Stimulated activated CD4-positive, alpha-beta T cell treated with anti-CD3 and anti-CD28 coated beads, Interleukin-12 subunit alpha, Interleukin-12 subunit beta, amount 100 ng/mL, for 48 hours (primary cell): Measurements from ENCODE around the gene MTRF1L.
"Not testable (repeated sequence)": the region's sequence is repeated elsewhere in the genome, so short reads cannot be mapped to it uniquely, and the experiment has no call there.

Source experiments
- DNase-seq, 3 donors: peaks; one replicate each; pipeline ENCODE4 v3.0.0-alpha.2; 2020; ENCODE audit warnings: low read depth in 2 of 3, low spot score in 1 of 3

MTRF1L gene

DNA sequence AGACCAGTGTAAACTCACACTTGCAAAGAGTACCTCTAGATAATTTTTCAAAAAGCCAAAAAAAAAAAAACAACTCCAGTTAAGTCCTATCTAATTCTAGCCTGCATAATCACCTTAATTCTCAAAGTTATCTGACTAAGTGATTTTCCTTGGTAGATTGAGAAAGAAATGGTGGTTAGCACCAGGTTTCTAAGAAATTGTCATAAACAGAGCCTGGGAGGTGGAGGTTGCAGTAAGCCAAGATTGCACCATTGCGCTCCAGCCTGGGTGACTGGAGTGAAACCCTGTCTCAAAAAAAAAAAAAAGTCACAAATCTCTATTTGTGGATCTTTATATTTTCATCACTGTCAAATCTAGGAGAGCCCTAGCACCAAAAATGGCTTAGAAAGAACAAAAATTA, 28.6 kb downstream of the MTRF1L start:
- DNase-seq = no peak

DNA sequence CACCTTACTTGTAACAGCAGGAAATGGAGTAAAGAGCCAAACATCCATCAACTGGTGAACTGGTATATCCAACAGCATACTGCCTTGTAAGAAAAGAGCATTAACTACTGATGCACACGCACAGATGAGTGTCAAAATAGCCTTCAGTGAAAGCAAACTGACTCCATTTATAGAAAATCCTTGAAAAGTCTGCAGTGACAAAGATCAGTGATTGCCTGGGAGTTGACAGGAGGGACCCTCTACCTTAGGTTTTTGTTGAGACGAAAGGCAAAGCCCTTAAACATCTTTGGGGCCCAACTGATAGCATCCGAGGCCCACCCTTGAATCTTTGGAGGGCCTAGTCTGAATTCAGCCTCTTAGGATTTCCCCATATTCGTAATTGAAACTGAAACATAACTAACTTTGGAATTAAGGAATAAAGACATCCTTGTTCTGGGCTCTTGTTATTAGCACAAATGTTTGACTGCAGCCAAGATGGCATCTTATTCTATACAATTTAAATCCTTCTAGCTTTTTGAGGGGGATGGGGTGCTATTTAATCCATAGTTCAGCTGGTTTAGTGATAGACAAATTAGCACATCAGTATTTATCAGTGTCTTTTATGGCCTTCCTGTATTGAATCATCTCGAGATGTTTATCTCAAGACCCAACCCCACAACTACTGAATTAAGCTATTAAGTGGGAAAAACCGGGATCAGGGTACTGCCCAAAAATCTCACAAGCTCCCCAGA, 32.7 kb downstream of the MTRF1L start:
- no peak for DNase-seq

DNA sequence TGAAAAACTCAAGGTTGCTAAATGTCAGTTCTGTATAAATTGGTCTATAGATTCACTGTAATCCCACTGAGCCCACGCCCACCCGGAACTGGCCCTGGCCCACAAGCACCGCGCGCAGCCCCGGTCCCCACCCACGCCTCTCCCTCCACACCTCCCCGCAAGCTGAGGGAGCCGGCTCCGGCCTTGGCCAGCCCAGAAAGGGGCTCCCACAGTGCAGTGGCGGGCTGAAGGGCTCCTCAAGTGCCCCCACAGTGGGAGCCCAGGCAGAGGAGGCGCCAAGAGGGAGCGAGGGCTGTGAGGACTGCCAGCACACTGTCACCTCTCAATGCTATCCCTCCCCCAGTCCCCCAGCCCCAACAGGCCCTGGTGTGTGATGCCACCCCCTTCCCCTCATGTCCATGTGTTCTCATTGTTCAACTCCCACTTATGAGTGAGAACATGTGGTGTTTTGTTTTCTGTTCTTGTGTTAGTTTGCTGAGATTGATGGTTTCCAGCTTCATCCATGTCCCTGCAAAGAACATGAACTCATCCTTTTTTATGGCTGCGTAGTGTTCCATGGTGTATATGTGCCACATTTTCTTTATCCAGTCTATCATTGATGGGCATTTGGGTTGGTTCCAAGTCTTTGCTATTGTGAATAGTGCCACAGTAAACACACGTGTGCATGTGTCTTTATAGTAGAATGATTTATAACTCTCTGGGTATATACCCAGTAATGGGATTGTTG, 36.2 kb downstream of the MTRF1L start:
- not testable (repeated sequence) for DNase-seq

DNA sequence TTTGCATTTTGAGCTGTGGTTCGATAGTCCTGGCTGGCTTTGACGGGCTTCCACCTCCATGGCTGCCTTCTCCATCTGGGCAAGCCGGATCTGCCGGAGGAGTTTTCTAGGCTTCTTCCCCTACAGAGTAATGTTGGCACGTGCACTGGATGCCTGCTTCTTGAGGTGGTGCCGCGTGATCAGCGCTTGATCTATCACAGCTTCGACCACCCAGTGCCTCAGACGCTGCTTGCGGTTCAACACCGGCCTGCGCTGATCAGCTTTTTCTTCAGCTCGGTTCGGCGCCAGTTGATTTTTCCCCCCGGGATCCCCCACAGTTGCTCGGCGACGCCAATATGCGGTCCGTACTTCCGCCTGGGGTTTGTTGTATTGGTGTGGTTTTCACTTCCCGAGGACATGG, 43.2 kb downstream of the MTRF1L start:
- no peak for DNase-seq

DNA sequence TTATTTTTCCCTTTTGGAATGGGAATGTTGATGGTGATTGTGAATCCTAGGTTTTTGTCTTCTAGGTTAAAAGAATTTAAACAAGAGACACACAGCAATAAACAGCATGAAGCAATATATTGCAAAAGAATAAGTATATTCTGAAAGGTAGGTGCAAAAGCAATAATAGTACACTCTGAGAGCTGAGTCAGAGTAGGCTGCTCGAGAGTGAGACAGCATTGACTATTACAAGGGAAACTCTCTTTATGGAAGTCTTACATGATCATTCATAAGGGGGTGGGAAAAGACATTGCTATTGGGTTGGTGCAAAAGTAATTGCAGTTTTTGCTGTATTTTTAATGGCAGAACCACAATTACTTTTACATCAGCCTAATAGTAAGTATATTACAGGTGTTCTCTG, 44.7 kb downstream of the MTRF1L start:
- DNase-seq = no peak

DNA sequence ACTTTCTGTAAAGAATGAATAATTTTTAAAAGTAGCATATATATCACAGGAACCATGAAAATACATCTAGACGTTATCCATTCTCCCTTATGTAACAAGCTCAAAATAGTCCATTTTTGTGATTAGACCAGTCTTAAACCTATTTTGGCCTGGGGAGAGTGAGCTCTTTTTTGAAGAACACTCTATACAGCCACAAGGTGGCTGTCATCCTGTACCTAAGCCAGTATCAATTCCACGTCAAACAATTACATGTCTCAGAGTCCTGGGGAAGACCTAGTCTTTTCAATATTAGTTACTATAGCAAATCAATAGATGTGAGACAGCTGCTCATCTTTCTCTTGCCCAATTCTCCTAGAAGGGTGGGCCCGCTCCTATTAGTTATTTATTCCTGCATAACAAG, 48.1 kb downstream of the MTRF1L start:
- DNase-seq = no peak

DNA sequence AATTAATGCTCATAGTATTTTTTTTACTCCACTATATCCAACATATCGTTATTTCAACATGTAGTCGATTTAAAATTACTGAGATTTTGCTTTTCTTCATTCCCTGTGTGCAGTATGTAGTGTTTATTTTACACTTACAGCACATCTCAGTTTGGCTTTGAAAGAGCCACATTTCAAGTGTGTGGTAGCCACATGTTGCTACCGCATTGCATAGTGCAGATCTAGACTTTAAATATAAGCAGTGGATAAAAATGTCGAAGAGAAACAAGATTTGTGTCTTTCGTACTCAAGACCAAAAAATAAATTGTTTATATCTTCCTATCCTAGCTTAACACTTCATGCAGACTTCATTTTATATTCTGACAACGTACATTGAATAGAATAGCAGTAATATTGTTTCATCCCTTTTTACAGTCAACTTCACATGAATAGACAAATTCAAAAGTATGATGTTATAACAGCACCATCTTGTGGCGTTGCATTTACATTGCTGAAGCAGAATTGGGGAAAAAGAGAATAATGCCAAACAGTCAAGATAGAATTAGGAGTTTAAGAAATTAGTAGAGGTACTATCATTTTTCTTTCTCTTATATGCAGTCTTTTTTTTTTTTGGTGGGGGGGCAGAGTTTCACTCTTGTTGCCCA, 49.5 kb downstream of the MTRF1L start:
- DNase-seq = no peak

DNA sequence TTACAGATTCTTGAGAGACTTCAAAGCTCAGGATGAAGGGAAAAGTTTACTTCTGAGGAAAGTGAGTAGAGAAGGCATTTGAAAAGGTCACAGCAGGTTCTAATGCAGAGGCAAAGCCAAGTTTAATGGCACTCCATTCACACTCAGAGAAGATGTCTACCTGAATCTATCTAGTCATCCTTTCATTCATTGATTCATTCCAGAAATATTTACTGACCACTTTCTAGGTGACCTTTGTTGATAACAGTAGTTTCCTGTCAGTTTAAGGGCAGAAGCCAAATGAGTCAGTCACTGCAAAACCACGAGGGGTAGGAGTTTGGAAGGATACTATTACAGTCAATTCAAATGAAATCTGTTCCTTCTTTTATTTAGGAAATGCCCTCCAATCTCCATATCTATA, 50.5 kb downstream of the MTRF1L start:
- DNase-seq = no peak

DNA sequence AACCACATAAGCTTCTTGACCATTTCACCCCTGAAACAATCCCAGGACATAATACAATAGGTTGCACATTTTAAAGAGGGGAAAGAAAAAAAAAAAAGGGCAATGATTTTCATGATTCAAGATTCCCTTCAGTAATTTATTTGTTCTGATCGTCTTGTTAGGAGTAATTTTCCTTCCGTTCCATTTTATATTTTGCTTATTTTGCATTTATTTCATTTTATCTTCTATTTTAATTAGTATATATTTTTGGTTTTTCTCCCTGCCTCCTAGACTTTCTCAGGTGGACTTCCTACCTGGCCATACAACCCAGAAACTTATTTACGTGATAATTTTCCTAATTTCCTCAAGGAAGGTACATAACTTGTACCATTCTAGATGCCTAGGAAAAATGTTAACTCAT, 52.3 kb downstream of the MTRF1L start:
- DNase-seq = no peak

DNA sequence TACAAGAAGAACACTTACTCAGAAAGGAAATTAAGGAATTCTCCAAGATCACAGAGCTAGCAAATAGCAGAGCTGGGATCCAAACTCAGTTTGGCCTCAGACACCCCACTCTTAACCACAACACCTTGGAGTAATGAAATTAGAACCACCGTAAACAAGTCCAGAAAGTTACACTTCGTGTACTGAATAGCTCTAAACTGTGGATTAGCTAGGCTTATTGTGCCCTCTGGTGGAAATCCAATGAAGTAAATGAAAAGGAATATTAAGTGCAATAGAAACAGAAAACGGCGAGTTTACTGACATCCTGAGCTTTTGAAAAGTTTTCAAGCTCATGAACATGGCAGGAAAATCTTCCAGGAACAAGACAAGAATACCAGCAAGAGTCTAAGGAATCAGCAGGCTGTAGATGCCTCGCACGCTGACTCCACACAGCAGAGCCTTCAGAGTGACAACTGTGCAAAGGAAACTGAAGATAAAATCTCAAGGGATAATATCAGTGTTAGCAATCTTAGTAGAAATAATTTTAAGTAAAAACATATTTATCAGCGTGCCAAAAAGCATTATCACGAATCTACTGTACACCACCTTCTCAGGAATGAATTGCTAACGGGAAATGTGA, 54.2 kb downstream of the MTRF1L start:
- no peak for DNase-seq

DNA sequence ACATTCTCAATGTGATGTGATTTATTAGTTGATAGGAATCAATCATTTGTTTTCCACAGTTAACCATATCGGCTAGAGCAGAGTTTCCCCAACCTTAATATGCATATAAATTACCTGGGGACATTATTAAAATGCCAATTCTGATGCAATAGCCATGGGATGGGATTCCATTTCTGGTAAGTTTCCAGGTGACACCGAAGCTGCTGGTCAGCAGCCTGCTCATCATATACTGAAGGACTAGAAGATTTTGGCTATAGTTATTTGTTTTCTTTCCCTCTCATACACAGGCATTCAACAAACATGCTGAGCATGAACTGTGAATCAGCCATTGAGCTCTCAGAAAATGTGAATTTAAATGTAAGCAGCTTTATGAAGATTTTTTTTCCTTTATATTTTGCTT, 55.5 kb downstream of the MTRF1L start:
- DNase-seq = no peak

DNA sequence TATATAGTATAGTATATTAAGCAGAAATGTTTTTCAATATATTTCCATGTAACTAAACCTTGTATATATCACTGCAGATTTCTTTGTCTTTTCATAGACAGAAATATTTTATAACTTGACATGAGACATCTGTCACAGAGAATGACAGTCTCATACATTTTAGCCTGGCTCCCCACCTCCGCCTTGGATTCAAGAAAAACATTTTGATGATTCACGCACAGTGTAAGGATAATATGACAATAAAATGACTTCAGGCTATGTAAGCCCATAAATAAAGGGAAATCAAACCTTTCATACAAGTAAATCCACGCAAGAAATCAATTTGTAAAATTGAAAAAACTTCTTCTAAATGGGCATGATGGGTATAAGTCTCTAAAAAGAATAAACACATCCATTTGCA, 56.0 kb downstream of the MTRF1L start:
- no peak for DNase-seq

DNA sequence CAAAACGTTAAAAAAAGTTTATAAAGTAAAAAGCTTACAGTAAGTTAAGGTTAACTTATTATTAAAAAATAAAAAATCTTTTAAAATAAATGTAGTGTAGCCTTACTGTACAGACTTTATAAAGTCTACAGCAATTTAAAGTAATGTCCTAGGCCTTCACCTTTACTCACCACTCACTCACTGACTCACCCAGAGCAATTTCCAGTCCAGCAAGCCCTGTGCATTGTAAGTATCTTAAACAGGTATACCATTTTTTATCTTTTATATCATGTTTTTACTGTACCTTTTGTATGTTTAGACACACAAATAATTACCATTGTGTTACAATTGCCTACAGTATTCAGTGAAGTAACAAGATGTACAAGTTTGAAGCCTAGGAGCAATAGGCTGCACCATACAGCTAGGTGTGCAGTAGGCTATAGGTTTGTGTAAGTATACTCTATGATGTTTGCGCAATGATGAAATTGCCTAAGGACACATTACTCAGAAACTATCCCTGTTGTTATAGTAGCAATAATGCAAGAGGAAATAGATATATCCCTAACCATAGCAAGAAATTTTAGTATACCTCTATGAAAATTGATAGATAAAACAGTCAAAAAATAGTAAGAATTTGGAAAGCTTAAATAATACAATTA, 59.1 kb downstream of the MTRF1L start:
- no peak for DNase-seq

DNA sequence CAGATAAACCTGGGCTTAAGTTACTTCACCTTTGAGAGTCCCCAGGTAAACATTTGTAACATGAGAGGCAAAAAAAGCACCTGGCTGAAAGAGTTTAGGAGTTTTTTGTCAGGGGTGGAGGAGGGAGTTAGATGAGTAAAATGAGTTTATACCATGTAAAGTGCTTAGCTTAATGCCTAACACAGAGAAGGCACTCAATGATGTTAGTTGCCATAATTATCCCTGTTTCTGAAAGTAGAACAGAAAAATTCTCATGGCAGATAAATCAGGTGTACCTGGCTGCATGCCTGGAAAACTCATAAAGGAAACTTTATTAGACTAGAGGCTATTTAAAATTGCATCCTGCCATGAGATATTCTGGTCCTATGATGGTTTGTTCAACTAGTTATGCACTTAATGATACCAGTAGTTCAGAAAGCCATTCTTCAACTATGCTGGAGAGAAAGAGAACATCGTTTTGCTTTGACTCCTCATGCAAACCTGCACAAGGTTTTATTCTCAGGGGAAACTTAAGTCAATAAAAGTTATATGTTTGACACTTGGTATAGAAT, 60.1 kb downstream of the MTRF1L start:
- no peak for DNase-seq

DNA sequence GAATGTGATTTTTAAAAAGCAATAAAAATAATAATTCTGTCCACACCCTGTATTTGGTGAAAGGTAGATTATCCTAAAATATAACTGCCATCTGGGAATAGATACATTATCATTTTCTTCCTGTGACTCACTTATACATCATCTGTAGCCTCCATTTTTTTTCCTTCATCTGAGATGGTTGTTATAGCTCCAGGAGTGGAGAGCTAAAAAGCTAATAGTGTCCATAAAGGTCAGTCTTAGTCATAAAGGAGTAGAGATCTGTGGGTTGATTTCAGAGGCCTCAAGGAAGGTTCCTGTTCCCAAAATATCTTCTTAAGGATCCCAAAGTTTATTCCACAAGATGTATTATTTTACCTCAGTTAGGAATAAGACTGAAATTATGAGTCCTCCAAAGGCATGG, 60.8 kb downstream of the MTRF1L start:
- no peak for DNase-seq
